NCI-H2196 treated with DMSO at 0.1 percent for 48 hours (cell line): ENCODE results near the gene PRDM16.

Source experiments
- DNase-seq: peaks from one replicate; lab custom pipeline; 2025; ENCODE audit not compliant: unreplicated experiment; lab: John Stamatoyannopoulos, UW

Gene PRDM16

GRCh38 chr1:3436451-3436850, 367.4 kb downstream of the PRDM16 start:
- no peak for DNase-seq

DNA sequence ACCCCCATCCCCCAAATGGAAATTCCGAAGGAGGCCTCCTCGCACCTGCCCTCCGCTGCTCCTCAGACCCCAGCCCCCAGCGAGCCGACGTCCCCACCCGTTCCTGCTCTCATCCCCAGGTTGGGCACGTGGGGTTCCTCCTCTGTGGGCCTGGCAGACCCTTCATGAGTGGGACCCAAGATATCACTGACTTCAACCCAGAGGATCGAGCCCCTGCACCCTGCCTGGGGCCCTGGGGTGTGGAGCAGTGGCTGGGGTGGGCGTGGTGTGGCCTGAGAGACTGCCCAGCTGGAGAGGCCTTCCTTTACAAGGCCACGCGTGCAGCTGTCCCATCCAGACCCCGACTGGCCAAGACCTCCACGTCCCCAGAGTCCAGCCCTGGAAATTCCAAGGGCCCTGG, 367.9 kb downstream of the PRDM16 start:
- DNase-seq: no peak

GRCh38 chr1:3438661-3439180, 369.7 kb downstream of the PRDM16 start:
- DNase-seq: no peak

DNA sequence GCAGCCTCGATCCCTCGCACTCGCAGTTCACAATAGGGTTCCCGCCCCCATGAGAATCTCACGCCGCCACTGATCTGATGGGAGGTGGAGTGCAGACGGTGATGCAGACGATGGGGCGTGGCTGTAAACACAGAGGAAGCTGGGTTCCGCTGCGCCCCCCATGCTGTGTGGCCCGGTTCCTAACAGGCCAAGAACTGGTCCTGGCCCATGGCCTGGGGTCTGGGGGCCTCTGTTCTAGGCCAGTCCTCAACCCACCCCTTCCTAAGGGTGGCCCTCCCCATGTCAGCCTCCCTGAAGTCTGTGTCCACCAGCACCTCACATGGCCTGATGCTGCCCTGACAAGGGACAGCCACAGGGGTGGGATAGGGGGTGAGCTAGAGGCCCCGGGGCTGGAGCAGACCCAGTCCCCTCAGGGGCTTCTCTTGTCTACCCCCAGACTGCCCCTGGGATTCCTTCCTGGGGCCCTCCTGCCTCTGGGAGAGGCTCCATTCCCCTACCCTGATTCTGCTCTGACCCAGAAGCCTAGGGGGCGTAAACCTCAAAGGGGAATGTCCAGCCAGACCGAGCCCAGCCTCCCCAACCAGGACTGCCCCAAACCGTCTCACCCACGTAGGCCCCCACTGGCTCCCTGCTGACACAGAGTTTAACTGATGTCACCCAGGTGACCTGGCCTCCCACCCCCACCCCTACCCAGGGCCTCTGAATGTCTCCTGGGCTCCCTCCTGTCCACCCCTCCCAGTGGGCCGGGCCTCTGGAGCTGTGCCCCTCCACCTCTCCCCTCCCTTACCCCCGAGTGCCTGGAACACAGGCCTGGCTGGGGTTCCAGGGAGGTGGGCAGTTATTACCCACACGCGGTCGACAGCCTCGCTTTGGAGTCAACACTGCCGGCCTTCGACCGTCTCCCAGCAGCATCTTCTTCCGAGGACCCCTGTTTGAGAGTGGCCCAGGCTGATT, 370.6 kb downstream of the PRDM16 start:
- DNase-seq: no peak

DNA sequence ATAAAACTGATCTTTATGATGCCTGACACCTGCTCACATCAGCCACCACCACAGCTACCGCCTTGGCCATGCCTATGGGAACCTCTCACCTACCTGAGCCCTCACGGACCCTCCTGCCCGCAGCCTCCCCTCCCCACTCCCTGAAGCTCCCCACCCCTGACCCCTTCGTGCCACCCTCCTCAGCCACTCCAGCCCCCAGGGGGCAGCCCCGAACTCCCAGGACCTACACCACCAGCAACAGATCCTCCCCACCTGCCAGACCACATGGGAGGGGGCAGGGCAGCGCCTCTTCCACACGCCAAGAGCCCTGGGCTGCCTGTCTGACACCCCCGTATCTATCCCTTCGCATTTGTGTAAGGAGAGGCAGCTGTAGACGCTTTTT, 371.3 kb downstream of the PRDM16 start:
- no peak for DNase-seq

DNA sequence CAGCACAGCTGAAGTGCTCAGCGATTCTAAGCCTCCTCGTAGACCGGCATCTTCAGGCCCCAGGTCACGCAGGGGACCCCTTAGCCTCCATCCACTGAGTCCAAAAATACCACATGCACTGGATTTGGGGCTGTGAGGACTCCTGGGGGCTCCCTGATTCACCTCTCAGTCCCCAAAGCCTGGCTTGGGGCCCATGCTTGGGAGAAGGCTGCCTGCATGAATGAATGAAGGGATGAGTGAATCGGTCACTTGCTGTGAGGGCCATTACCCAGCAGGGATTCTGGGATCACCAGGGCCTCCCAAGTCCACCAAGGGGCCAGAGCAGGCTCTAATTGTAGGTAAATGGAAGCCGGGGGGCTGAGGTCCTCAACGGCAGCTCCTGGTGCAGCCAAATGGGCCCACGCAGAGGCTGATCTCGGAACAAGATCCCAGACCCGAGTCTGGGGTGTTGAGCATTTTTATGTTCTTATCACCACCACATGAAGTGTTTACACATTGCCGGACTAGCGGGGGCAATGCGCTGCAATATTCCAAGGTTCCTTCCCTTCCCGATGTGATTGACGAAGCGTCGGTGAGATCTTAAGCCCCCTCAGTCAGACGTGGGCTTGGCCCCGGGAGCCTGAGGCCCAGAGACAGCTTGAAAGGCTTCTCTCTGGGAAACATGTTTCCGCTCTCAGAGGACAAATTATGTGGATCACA, 371.9 kb downstream of the PRDM16 start:
- DNase-seq: no peak

DNA sequence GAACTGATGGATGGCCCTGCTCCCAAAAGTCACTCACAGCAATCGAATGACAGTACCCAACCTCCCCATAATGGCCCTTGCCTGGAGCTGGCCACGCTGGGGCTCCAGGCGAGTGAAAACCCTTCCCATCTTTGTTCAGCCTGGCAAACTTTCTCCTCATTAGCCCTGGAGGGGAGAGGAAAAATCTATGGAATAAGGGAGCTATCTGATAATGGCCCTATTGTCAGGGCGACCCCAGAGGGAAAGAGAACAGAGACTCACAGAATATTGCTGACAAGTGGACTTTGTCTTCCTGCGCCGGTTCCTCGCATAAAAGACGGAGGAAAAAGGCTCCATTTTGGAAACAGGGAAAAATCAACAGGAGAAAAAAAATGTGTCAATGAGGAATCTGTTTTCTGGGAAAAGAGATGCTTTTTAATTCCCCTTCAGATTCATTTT, 372.4 kb downstream of the PRDM16 start:
- no peak for DNase-seq

GRCh38 chr1:3441880-3442279, 372.9 kb downstream of the PRDM16 start:
- no peak for DNase-seq

GRCh38 chr1:3442331-3442730, 373.3 kb downstream of the PRDM16 start:
- no peak for DNase-seq

- no peak for DNase-seq
Measured at GRCh38 chr1:3442901-3443300, 373.9 kb downstream of the PRDM16 start.

- no peak for DNase-seq
Measured at GRCh38 chr1:3443807-3444206, 374.8 kb downstream of the PRDM16 start.

DNA sequence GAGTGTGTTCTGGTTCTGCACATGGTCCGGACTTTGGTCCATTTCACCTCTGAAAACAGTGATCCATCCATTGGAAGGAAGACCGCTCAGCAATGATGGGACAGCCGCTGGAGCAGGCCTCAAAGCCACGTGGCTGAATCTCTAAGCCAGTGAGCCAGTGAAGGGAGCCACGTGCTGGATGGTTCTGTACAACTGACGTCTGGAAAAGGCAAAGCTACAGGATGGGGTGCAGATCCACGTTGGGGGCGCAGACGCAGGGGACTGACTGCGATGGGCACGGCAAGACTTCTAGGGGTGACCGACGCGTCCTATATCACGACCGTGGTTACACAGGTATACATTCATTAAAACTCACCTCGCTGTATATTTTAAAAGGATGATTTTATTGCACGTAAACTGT, 375.3 kb downstream of the PRDM16 start:
- DNase-seq: no peak

DNA sequence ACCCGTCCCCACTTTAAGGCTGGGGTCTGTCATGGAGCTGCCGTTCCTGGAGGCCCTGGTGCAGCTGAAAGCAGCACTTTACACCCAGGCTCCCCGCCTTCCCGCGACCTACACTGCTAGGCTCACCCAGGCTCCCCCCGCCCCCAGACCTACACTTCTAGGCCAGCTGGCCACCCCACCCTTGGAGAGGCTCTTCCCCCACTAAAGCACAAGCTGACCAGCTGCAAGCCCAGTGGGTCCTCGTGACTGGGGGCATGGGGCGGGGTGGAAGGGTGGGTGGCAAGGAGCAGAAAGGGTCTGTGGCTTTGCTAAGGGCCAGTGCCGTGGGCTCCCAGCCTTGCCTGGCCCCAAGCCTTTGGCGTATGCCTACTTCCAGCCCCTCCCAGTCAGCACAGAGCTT, 375.7 kb downstream of the PRDM16 start:
- DNase-seq: no peak

DNA sequence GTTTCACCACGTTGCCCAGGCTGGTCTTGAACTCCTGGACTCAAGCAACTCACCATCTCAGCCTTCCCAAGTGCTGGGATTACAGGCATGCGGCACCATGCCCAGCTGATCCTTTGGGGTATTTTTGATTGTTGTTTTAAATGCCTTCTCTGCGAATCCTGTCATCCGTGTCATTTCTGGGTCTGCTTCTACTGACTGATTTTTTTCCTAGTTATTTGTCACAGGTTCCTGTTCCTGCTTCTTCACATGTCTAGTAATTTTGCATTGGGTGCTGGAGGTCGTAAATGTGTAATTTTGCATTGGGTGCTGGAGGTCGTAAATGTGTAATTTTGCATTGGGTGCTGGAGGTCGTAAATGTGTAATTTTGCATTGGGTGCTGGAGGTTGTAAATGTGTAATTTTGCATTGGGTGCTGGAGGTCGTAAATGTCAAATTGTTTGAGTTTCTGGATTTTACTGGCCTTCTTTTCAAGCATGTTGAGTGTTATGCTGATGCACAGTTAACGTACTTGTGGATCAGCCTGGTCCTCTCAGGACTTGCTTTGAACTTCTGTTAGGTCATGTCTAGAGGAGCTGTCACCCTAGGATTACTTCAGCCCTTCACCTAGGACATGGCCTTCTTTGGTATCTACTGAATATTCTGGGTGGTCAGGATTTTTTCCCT, 381.3 kb downstream of the PRDM16 start:
- no peak for DNase-seq

DNA sequence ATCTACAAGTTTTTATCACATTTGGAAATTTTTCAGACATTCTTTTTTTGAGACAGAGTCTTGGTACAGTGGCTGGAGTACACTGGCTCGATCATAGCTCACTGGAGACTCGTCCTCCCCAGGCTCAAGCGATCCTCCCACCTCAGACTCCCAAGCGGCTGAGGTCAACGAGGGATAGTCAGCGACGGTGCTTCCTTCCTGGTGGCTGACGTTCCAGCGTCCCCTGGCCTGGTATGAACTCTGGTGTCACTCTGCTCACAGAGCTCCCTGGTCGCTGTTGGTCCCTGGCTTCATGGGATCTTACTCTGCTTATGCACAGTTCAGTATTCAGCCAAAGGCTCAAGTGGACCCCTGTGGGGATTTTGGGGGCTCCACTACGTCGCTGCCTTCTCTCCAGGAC, 382.0 kb downstream of the PRDM16 start:
- no peak for DNase-seq

DNA sequence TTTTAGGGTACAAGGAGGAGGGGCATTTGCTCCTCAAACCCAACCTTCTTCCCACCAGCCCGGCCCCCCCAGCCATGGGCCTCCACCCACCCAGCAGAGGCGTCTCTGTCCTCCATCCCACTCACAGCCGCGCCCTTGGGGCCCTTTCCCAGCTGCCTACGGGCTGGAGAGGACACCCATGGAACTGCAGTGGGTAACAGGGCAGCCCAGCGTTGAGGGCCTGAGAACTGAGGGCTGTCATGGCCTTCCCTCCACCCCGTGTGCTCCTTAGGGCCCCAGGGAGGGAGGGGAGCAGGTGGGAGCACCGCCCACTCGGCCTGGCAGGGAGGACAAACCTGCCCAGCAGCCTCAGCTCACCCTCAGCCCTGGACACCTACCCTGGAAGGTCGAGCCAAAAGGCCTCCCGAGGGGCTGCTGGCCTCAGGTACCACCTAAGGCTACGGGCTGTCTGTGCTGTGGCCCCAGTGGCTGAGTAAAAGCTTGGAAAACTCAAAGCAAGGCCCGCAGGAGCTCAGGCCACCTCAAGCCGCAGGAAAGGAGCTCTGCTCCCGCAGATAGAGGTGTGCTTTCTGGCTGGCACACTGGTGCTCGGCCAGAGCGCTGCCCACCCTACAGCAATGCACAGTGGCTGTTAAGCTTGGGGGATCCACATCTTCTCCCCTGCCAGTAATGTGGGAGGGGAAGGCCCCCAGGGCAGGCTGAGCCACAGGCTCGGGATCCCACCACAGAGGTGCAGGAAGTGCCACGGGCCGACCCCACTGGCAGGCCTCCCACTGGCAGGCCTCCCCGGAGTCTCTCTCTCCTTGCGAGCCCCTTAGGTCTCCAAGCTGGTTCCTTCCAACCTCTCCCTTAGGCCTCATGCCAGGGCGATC, 383.2 kb downstream of the PRDM16 start:
- DNase-seq: no peak

DNA sequence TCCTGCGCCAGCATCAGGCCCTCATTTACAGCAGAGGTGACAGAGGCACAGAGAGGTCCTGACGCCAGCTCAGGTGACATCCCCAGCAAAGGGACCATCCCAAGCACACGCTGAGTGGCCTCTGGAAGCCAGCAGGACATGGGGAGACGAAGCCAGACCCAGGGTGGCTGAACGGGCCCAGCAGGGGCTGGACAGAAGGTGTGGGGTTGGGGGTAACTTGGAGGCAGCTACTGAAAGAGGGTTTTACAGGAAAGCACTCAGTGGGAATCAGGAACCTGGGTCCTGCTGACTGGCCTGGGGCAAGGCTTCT, 383.8 kb downstream of the PRDM16 start:
- DNase-seq: no peak

DNA sequence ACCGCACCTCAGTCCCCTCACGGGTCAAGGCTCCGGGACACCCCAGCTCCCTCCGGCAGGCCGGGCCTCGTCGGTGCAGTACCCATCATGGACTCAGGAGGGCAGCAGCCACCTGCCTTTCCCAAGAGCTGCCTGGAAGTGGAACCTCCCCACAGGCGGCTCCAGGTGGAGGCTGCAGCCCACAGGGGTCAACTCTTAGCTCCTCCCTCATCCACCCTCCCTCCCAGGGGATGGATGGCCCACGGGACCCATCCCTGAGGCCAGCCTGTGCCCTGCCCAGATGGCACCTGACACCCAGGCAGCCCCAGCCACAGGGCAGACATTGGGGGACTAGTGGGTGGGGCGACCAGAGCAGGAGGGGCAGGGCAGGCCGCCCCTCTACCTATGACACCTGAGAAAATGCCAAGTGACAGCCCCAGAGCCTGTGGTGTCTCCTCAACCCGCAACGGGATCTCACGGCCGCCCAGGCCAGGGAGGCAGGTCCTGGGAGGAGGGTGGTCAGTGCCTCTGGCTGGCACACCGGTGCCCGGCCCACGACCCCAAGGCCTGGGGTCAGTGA, 384.3 kb downstream of the PRDM16 start:
- DNase-seq: peak; percentile 64

GRCh38 chr1:3453891-3454810, 385.1 kb downstream of the PRDM16 start, which contains the start of gene ARHGEF16:
ARHGEF16 (plus strand) TSS chr1:3454665; CDS start chr1:3463085, 8,420 bp downstream.
- DNase-seq: peak; percentile 78
